Measurements from ENCODE around the gene OSBPL5. TPM values are rescaled to one million over a fixed set of nuclear protein-coding genes. Genes with fewer than 3 reads are reported as not detected.

The OSBPL5 gene
- total and polyA plus RNA-seq, 4 experiments from 2014 or later, result 0.75 to 5.2 (median 2.9) TPM

DNA sequence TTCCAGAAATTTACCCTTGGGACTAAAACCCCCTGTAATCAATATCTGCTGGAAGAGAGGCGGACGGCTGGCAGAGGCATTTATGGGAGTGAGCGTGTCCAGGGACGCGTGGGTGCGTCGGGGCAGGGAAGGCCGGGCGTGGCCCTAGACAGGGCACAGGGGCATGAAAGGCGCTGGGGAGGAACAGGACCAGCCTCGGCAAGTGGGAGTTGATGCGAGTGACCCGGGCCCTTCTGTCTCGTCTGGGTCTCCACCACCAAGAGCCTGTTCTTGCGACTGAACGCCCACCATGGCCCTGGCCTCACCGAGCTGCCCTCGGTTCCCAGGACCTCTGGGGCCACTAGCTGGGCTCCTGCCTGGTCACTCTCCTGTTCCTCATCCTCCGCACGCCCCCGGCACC is 17.5 kb downstream of the OSBPL5 start:
- Histone ChIP-seq H3K27me3 (ENCODE audit: insufficient read depth, low read length) (no peaks in the 10 kb centered on the region), H3K4me1 (ENCODE audit: insufficient read depth, low read length) (no peaks in the 10 kb centered on the region), H3K4me3 (ENCODE audit: low read length in 2 of 2) (no peak overlapping the region), H3K27ac (ENCODE audit: low read depth, low read length) (no peak overlapping the region), H3K9me3 (ENCODE audit: control insufficient read depth in 1 of 2, low read length in 2 of 2) (no peaks in the 10 kb centered on the region), H3K36me3 (ENCODE audit: insufficient read depth, low read length) (no peaks in the 10 kb centered on the region)
- DNase-seq, result no peak
- H3K9me3 Mint-ChIP-seq, result no peaks in the 10 kb centered on the region
- no peaks in the 10 kb centered on the region for H3K27me3 Mint-ChIP-seq
- H3K4me3 Mint-ChIP-seq, result no peak overlapping the region
- peaks cover 0 to 4% (median 0%) of the 10 kb centered on the region in 4 donors for H3K4me1 Mint-ChIP-seq
- no peak overlapping the region for H3K27ac Mint-ChIP-seq
- intact Hi-C loops (cut with micrococcal nuclease), result no loop called here
- ChIA-PET POLR2A (ENCODE audit: partially characterized antibody) (no interaction called here), CTCF (ENCODE audit: partially characterized antibody) (no interaction called here)
- no peaks in the 10 kb centered on the region for H3K36me3 Mint-ChIP-seq

- ChIA-PET POLR2A (ENCODE audit: partially characterized antibody) (no interaction called here), CTCF (ENCODE audit: partially characterized antibody) (no interaction called here)
- H3K27me3 ChIP-seq (ENCODE audit: insufficient read depth, low read length), result no peaks in the 10 kb centered on the region
- Mint-ChIP-seq H3K27ac (no peak overlapping the region), H3K36me3 (no peaks in the 10 kb centered on the region), H3K9me3 (no peaks in the 10 kb centered on the region), H3K4me1 (peaks cover 0 to 4% (median 0%) of the 10 kb centered on the region in 4 donors), H3K4me3 (no peak overlapping the region), H3K27me3 (no peaks in the 10 kb centered on the region)
- H3K4me3 ChIP-seq (ENCODE audit: low read length in 2 of 2), result no peak overlapping the region
- DNase-seq, result no peak
- H3K27ac ChIP-seq (ENCODE audit: low read depth, low read length), result no peak overlapping the region
- intact Hi-C loops (cut with micrococcal nuclease), result no loop called here
- no peaks in the 10 kb centered on the region for H3K9me3 ChIP-seq (ENCODE audit: control insufficient read depth in 1 of 2, low read length in 2 of 2)
- no peaks in the 10 kb centered on the region for H3K36me3 ChIP-seq (ENCODE audit: insufficient read depth, low read length)
- no peaks in the 10 kb centered on the region for H3K4me1 ChIP-seq (ENCODE audit: insufficient read depth, low read length)
Observed at GRCh38 chr11:3147257-3147619, 17.9 kb downstream of the OSBPL5 start.

DNA sequence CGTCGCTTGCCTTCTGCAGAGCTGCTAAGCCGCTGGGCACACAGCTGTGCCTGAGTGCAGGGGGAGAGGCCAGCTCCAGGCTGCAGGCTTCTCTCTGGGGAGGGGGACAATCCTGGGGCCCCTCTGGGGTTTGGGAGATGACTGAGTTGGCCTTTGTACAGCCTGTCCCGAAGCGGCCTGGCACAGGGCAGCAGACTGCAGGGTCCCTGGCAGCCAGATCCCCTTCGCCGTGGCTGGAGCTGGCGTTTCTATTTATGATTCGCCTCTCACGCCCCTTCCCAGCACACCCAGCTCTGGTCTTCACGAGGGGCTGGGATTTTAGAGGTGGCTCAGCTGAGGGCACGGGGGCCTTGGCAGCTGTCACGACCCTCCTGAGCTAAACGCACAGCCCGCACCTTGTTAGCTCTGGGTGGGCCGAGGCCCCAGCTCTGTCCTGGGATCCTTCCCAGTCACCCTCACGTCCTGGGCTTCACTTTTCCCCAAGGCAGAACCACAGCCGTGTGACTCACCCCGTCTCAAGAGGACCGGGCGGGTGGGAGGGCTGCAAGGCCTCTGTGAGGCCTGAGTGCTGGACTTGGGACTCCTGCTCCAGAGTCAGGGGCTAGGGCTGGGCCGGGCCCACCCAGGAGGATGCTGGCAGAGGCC is 18.4 kb downstream of the OSBPL5 start:
- Histone ChIP-seq H3K9me3 (ENCODE audit: control insufficient read depth in 1 of 2, low read length in 2 of 2) (no peaks in the 10 kb centered on the region), H3K36me3 (ENCODE audit: insufficient read depth, low read length) (no peaks in the 10 kb centered on the region), H3K4me1 (ENCODE audit: insufficient read depth, low read length) (no peaks in the 10 kb centered on the region), H3K4me3 (ENCODE audit: low read length in 2 of 2) (no peak overlapping the region), H3K27me3 (ENCODE audit: insufficient read depth, low read length) (no peaks in the 10 kb centered on the region), H3K27ac (ENCODE audit: low read depth, low read length) (no peak overlapping the region)
- intact Hi-C loops (cut with micrococcal nuclease), result no loop called here
- CTCF ChIA-PET (ENCODE audit: partially characterized antibody), result no interaction called here
- no peak for DNase-seq
- Mint-ChIP-seq H3K9me3 (no peaks in the 10 kb centered on the region), H3K4me1 (peaks cover 0 to 4% (median 0%) of the 10 kb centered on the region in 4 donors), H3K36me3 (no peaks in the 10 kb centered on the region), H3K4me3 (no peak overlapping the region), H3K27me3 (no peaks in the 10 kb centered on the region), H3K27ac (no peak overlapping the region)
- POLR2A ChIA-PET (ENCODE audit: partially characterized antibody), result no interaction called here

GRCh38 chr11:3145206-3145520 is 19.9 kb downstream of the OSBPL5 start:
- intact Hi-C loops (cut with micrococcal nuclease), result no loop called here
- Mint-ChIP-seq H3K27me3 (no peaks in the 10 kb centered on the region), H3K36me3 (no peaks in the 10 kb centered on the region), H3K4me1 (peaks cover 0 to 4% (median under 1%) of the 10 kb centered on the region in 4 donors), H3K9me3 (no peaks in the 10 kb centered on the region), H3K27ac (no peak overlapping the region), H3K4me3 (no peak overlapping the region)
- POLR2A ChIA-PET (ENCODE audit: partially characterized antibody), result no interaction called here
- CTCF ChIA-PET (ENCODE audit: partially characterized antibody), result no interaction called here
- no peaks in the 10 kb centered on the region for H3K4me1 ChIP-seq (ENCODE audit: insufficient read depth, low read length)
- H3K9me3 ChIP-seq (ENCODE audit: control insufficient read depth in 1 of 2, low read length in 2 of 2), result no peaks in the 10 kb centered on the region
- H3K27ac ChIP-seq (ENCODE audit: low read depth, low read length), result no peak overlapping the region
- no peaks in the 10 kb centered on the region for H3K27me3 ChIP-seq (ENCODE audit: insufficient read depth, low read length)
- no peak for DNase-seq
- H3K36me3 ChIP-seq (ENCODE audit: insufficient read depth, low read length), result no peaks in the 10 kb centered on the region
- no peak overlapping the region for H3K4me3 ChIP-seq (ENCODE audit: low read length in 2 of 2)

DNA sequence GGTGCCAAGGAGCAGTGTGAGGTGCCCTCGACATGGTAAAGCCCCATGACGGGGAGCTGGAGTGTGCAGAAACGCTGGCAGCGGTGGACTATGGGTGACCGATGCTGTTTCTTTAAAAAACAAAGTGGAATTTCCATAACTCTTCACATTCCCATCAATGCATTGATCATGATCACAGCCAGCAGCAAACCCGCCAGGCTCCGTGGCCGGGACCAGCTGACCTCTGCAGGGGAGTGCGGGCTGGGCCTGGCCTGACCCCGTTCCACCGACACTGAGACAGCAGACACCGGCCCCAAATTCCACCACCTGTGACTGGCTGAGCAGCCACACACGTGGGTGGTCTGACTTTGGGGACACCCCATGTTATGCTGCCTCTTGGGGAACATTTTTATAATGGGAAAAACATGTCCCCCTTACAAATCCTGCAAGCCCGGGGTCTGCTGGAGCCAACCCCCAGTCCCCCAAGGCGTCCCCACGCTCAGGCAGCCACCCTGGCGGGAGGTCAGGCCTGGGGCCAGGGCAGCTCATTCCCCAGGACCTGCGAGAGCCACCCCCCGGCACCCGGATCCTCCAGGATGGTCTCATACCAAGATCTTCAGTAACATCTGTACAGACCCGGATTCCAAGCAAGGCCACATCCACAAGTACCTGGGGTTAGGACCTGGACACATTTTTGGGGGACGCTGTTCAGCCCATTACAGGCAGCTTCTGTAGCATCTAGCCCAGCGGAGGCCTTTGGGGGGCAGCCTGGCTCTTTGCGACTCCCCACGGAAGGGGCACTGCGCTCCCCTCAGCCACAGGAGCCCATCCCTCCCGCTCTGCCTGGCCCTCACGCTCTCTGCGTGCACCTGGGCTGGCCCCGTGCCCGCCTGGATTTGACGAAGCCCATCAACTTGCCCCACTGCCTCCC is 20.6 kb downstream of the OSBPL5 start:
- intact Hi-C loops (cut with micrococcal nuclease), result no loop called here
- Mint-ChIP-seq H3K9me3 (no peaks in the 10 kb centered on the region), H3K27ac (no peak overlapping the region), H3K4me1 (peaks cover 0 to 1% (median under 1%) of the 10 kb centered on the region in 4 donors), H3K36me3 (no peaks in the 10 kb centered on the region), H3K4me3 (no peak overlapping the region), H3K27me3 (no peaks in the 10 kb centered on the region)
- no peaks in the 10 kb centered on the region for H3K9me3 ChIP-seq (ENCODE audit: control insufficient read depth in 1 of 2, low read length in 2 of 2)
- no peak overlapping the region for H3K27ac ChIP-seq (ENCODE audit: low read depth, low read length)
- H3K27me3 ChIP-seq (ENCODE audit: insufficient read depth, low read length), result no peaks in the 10 kb centered on the region
- no peaks in the 10 kb centered on the region for H3K36me3 ChIP-seq (ENCODE audit: insufficient read depth, low read length)
- ChIA-PET CTCF (ENCODE audit: partially characterized antibody) (no interaction called here), POLR2A (ENCODE audit: partially characterized antibody) (no interaction called here)
- no peaks in the 10 kb centered on the region for H3K4me1 ChIP-seq (ENCODE audit: insufficient read depth, low read length)
- no peak for DNase-seq
- no peak overlapping the region for H3K4me3 ChIP-seq (ENCODE audit: low read length in 2 of 2)

GRCh38 chr11:3143136-3143880 is 21.8 kb downstream of the OSBPL5 start:
- Mint-ChIP-seq H3K27me3 (no peaks in the 10 kb centered on the region), H3K36me3 (no peaks in the 10 kb centered on the region), H3K4me3 (no peak overlapping the region), H3K27ac (no peak overlapping the region), H3K4me1 (peaks cover 0 to 1% (median 0%) of the 10 kb centered on the region in 4 donors), H3K9me3 (no peaks in the 10 kb centered on the region)
- DNase-seq, result no peak
- ChIA-PET CTCF (ENCODE audit: partially characterized antibody) (no interaction called here), POLR2A (ENCODE audit: partially characterized antibody) (no interaction called here)
- H3K9me3 ChIP-seq (ENCODE audit: control insufficient read depth in 1 of 2, low read length in 2 of 2), result no peaks in the 10 kb centered on the region
- no peaks in the 10 kb centered on the region for H3K36me3 ChIP-seq (ENCODE audit: insufficient read depth, low read length)
- intact Hi-C loops (cut with micrococcal nuclease), result no loop called here
- no peak overlapping the region for H3K27ac ChIP-seq (ENCODE audit: low read depth, low read length)
- H3K4me1 ChIP-seq (ENCODE audit: insufficient read depth, low read length), result no peaks in the 10 kb centered on the region
- H3K4me3 ChIP-seq (ENCODE audit: low read length in 2 of 2), result no peak overlapping the region
- H3K27me3 ChIP-seq (ENCODE audit: insufficient read depth, low read length), result no peaks in the 10 kb centered on the region

DNA sequence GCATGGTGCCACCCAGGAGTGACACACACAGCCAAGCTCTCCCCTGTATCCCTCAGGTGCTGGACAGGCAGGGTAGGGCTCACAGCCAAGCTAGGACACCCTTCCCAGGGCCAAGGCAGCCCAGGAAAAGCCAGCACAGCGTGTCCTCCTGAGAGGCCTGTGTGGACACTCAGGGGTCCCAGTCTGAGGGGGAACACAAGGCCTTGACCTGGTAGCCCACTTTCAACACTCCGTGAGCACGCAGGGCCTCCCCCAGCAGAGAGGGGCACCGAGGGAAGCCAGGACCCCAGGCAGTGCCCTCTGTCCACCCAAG is 24.9 kb downstream of the OSBPL5 start:
- no peak for DNase-seq
- Histone ChIP-seq H3K27ac (ENCODE audit: low read depth, low read length) (no peak overlapping the region), H3K27me3 (ENCODE audit: insufficient read depth, low read length) (no peaks in the 10 kb centered on the region), H3K4me3 (ENCODE audit: low read length in 2 of 2) (no peak overlapping the region), H3K4me1 (ENCODE audit: insufficient read depth, low read length) (no peaks in the 10 kb centered on the region), H3K36me3 (ENCODE audit: insufficient read depth, low read length) (no peaks in the 10 kb centered on the region), H3K9me3 (ENCODE audit: control insufficient read depth in 1 of 2, low read length in 2 of 2) (no peaks in the 10 kb centered on the region)
- H3K4me1 Mint-ChIP-seq, result peaks cover 0 to 1% (median 0%) of the 10 kb centered on the region in 4 donors
- ChIA-PET CTCF (ENCODE audit: partially characterized antibody) (no interaction called here), POLR2A (ENCODE audit: partially characterized antibody) (no interaction called here)
- H3K36me3 Mint-ChIP-seq, result no peaks in the 10 kb centered on the region
- intact Hi-C loops (cut with micrococcal nuclease), result no loop called here
- no peaks in the 10 kb centered on the region for H3K9me3 Mint-ChIP-seq
- no peaks in the 10 kb centered on the region for H3K27me3 Mint-ChIP-seq
- H3K27ac Mint-ChIP-seq, result no peak overlapping the region
- H3K4me3 Mint-ChIP-seq, result no peak overlapping the region
